HG03457 (cell line): ENCODE measurements around the gene FFAR3.
"Not testable (repeated sequence)": the region's sequence is repeated elsewhere in the genome, so short reads cannot be mapped to it uniquely, and the experiment has no call there.

Source experiments
- ATAC-seq: cut with Tn5 transposase; IDR thresholded peaks from one replicate; pipeline ENCODE4 v1.9.1; 2021; ENCODE audit warnings: moderate number of reproducible peaks; ENCODE audit not compliant: unreplicated experiment

Gene FFAR3

DNA sequence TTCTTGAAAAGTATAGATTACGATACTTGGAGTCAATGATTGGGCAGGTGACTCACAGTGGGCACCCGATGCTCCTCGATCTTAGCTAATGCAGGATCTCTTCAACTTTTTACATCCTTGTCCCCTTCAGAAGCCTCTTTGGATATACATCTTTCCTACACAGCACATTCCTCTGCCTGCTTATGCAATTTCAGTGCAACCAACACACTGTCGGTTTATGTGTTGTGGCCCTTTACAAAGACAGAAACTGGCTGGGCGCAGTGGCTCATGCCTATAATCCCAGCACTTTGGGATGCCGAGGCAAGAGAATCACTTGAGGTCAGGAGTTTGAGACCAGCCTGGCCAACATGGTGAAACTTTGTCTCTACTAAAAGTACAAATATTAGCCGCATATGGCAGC lies 15.2 kb downstream of the FFAR3 start:
- ATAC-seq, result no peak

DNA sequence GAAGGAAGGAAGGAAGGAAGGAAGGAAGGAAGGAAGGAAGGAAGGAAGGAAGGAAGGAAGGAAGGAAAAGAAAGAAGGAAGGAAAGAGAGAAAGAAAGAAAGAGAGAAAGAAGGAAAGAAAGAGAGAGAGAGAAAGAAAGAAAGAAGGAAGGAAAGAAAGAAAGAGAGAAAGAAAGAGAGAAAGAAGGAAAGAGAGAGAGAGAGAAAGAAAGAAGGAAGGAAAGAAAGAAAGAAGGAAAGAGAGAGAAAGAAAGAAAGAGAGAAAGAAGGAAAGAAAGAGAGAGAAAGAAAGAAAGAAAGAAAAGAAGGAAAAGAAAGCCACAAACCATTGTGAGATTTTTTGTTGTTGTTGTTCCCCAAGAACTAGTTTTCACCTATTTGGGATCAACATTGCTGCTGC lies 15.8 kb downstream of the FFAR3 start:
- ATAC-seq, result not testable (repeated sequence)

DNA sequence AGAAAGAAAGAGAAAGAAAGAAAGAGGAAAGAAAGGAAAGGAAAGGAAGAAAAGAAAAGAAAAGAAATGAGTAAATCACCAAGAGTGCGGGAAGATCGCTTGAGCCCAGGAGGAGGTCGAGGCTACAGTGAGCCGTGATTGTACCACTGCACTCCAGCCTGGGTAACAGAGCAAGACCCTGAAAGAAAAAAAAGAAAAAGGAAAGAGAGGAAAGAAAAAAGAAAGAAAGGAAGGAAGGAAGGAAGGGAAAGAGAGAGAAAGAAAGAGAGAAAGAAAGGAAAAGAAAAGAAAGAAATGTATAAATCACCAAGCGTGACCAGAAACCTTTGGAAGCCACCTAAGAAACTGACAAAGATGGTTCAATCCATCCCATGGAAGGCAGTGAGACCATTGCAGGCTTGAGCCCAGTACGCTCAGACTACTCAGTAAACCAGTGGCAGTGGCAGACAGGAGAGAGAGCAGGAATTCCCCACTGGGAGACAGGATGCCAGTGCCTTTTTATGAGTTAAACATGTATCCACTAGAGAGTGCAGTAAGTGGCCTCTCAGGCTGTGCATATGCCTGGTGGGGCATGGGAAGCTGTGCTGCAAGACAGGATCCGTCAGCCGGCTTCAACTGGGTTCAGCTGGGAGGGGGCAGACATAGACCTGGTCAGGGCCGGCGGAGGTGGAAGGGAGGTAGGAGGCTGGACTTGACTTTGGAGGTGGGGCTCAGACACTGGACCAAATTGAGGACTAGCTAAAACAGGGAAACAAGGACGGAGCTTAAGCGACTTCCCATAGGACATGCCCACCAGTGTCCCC lies 17.4 kb downstream of the FFAR3 start:
- ATAC-seq, result no peak

GRCh38 chr19:35377656-35378055 lies 19.4 kb downstream of the FFAR3 start:
- ATAC-seq, result no peak

DNA sequence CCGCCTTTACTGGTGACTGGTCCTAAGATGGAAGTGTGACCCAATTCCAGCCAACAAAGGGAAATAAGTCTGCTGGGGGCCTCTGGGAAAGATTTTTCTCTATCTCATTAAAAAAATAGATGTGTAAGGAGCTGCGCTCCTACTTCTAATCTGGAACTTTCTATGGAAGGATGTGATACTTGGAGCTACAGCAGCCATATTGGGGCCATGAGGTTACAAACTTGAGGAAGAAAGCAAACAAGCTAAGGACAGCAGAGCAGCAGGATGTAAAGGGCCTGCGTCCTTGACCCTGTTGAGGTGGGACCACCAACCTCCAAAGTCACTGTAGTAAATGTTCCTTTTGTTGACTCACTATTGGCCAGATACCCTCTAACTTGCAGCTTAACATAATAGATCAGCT lies 20.1 kb downstream of the FFAR3 start:
- no peak for ATAC-seq

- ATAC-seq, result not testable (repeated sequence)
Observed at GRCh38 chr19:35379545-35379944, 21.3 kb downstream of the FFAR3 start.

GRCh38 chr19:35379992-35380391 lies 21.7 kb downstream of the FFAR3 start:
- no peak for ATAC-seq

- ATAC-seq, result no peak
Observed at GRCh38 chr19:35380450-35381124, 22.3 kb downstream of the FFAR3 start.

DNA sequence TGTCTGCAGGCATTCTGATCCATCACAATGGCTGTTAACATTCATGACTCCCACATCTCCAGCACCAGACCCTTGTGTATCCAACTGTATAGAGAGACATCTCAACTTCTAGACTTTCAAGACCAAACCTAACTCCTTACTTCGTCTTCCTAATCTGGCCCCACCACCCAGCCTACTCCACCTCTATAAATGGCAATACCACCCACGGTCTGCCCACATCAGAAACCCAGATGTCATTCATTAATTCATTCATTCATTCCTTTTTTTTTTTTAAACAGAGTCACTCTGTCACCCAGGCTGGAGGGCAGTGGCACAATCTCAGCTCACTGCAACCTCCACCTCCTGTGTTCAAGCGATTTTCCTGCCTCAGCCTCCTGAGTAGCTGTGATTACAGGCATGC lies 23.1 kb downstream of the FFAR3 start:
- ATAC-seq, result no peak

DNA sequence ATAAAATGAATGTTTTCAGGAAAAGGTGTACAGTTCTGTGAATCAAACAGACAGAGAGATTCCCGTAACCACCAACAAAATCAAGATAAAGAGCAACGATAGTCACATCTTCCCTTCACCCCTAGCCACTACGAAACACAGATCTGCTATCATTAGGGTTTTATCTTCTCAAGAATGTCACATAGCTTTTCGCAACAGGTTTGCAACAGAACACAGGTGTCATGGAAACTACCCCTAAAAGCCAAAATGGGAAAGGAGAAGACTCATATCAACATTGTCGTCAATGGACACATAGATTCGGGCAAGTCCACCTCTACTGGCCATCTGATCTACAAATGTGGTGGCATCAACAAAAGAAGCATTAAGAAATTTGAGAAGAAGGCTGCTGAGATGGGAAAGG lies 23.7 kb downstream of the FFAR3 start:
- no peak for ATAC-seq

DNA sequence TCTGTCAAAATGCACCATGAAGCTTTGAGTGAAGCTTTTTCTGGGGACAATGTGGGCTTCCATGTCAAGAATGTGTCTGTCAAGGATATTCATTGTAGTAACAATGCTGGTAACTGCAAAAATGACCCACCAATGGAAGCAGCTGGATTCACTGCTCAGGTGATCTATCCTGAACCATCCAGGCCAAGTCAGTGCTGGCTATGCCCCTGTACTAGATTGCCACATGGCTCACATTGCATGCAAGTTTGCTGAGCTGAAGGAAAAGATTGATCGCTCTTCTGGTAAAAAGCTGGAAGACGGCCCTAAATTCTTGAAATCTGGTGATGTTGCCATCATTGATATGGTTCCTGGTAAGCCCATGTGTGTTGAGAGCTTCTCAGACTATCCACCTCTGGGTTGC lies 25.3 kb downstream of the FFAR3 start:
- no peak for ATAC-seq

- ATAC-seq, result no peak
Observed at GRCh38 chr19:35388277-35389054, 30.2 kb downstream of the FFAR3 start.

DNA sequence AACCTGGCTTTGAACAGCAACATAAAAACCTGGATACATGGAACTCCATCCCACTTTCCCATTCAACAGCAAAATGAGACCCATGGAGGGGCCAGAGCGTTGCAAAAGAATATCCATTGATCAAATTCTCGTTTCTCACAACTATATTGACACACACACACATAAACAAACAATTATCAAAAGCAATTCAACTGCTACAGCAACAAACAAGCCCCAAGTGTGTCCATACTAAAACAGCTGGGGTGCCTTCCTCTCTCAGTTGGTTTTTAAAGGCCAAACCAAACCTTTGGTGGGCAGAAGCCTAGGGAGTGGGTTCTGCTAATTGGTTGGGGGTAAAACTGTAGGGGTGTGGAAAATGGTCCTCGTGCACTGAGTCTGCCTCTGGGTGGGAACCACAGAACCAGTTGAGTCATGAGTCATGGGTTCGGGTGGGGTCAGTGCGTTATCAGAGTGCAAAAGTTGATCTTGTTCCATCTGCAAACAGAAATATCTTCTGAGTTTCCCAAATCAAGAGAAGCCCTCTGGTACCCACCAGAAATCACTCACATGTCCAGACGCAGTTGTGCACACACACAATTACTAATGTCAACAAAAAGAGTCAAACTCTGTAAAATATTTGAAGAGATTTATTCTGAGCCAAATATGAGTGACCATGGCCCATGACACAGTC lies 31.1 kb downstream of the FFAR3 start:
- ATAC-seq, result no peak

DNA sequence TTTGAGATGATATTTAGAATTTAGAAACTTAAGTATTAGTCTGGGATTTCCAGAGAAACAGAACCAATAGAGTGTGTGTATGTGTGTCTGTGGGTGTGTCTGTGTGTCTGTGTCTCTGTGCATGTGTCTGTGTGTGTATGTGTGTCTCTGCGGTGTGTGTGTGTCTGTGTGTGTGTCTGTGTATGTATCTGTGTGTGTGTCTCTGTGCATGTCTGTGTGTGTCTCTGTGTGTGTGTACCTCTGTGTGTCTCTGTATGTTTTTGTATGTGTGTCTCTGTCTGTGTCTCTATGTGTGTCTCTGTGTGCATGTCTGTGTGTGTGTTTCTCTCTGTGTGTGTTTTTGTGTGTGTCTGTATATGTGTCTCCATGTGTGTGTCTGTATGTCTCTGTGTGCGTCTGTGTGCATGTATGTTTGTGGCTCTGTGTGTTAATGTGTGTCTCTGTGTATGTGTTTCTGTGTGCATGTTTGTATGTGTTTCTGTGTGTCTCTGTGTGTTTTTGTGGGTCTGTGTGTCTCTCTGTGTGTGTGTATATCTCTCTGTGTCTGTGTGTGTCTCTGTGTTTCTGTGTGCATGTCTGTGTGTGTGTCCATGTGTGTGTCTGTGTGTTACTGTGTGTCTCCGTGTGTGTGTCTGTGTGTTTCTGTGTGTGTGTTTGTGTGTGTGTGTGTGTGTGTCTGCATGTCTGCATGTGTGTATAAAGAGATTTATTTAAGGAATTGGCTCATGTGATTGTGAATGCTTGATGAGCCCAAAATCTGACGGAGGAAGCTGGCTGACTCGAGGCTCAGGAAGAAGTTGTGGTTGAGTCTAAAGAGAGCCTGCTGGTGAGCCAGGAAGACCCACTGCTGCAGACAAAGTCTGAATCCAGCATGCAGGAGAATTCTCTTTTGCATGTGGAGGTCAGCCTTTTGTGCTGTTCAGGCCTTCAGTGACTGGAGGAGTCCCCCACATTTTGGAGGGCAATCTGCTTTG lies 34.8 kb downstream of the FFAR3 start:
- ATAC-seq, result no peak

DNA sequence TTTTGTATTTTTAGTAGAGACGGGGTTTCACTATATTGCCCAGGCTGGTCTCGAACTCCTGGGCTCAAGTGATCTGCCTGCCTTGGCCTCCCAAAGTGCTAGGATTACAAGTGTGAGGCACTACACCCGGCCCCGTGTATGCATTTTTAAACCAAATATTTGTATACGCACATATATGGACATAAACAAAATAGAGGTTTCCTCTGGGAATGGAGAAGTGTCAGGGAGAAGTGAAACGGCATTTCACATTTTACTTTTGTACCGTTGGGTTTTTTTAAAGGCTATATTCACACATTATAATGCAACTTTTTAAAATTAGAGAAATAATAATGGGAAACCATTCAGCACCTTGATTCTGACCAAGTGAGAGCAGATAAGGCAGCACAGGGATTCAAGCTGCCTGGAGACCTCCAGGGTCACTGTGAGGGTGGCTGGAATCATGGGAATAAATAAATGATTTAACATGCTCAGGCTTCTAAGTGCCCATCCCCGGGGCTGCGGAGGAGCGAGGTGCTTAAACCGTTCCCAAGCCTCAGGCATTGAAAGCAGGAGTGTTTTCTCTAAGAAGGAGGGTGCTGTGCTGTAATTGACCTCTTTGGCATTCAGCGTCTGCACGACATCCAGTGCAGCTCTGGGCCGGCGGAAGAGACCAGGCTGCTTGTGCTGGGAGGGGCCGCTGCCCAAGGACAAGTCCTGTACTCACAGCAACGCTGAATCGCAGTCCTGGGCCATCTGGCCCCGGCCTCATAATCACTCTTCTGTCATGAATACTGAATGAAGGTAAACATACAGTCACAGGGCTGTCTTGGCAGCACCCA lies 37.3 kb downstream of the FFAR3 start:
- no peak for ATAC-seq

DNA sequence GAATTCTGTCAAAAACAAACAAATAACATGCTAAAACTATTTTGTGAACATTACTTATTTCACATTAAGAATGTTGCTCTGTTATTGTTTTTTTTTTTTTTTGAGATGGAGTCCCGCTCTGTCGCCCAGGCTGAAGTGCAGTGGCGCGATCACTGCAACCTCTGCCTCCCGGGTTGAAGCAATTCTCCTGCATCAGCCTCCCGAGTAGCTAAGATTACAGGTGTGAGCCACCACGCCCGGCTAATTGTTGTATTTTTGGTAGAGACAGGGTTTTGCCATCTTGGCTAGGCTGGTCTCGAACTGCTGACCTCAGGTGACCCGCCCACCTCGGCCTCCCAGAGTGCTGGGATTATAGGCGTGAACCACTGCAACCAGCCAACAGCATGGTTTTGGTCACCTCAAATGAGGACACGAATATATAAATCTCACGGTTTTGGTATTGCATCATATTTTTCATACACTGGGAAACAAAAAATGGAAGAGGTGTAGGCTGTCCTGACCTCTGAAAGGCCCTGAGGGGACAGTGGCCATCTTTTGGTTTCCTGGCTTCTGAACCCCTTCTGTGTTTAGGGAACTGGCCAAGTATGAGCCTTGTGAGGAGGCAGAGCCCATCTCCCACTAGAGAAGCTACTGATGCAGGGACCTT lies 38.1 kb downstream of the FFAR3 start:
- ATAC-seq, result no peak

GRCh38 chr19:35397064-35397463 lies 38.8 kb downstream of the FFAR3 start:
- ATAC-seq, result no peak

- ATAC-seq, result no peak
Observed at GRCh38 chr19:35398570-35398969, 40.3 kb downstream of the FFAR3 start.

DNA sequence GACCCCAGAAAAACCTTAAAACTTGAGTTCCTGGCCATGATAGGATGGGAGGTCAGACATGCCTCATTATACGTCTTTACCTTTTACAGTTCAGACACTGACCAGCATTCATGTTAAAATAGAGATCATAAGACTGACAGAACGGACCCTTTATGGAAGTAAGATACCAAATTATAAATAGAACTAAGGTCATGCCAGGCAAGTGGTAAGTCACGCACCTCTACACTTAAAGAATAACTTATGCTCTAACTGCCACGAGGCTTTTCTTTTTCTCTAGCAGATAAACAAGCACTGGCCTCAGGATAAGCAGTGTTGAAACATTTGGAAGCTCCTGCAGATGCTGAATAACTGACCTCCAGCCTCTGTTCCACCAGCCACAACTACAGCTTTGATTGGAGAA lies 41.0 kb downstream of the FFAR3 start:
- no peak for ATAC-seq
